HepG2 (cell line): Measurements from ENCODE around the gene NUBPL. TPM values are rescaled to one million over a fixed set of nuclear protein-coding genes. Genes with fewer than 3 reads are reported as not detected.

ENCODE experiments used
- CCDC6 ChIP-seq: sonication (generic); formaldehyde crosslinking; IDR thresholded peaks from 2 replicates; pipeline ENCODE4 v1.8.1; 2022; ENCODE audit warnings: mild to moderate bottlenecking, missing genetic modification reagents, moderate library complexity
- CREBL2 ChIP-seq: sonication (generic); formaldehyde crosslinking; IDR thresholded peaks from 2 replicates; pipeline ENCODE4 v1.8.1; 2023; ENCODE audit warnings: missing genetic modification reagents, mild to moderate bottlenecking, borderline replicate concordance
- ELF4 ChIP-seq: sonication (generic); formaldehyde crosslinking; IDR thresholded peaks from 2 replicates; pipeline ENCODE4 v1.5.0; 2020; ENCODE audit warnings: missing genetic modification reagents, mild to moderate bottlenecking, moderate library complexity, borderline replicate concordance
- GMEB2 ChIP-seq: IDR thresholded peaks from 2 replicates; pipeline ENCODE4 v1.6.1; 2016; ENCODE audit warnings: missing biosample characterization, missing genetic modification reagents, low read depth
- HDAC2 ChIP-seq: sonication (generic); formaldehyde crosslinking; IDR thresholded peaks from 2 replicates; pipeline ENCODE4 v1.4.0; 2020; ENCODE audit warnings: missing genetic modification reagents
- KLF13 ChIP-seq: sonication (generic); formaldehyde crosslinking; IDR thresholded peaks from 2 replicates; pipeline ENCODE4 v1.4.0; 2020; ENCODE audit warnings: mild to moderate bottlenecking, missing genetic modification reagents
- MNT ChIP-seq: fragments of 450-650 bp; IDR thresholded peaks from 2 replicates; pipeline ENCODE4 v1.6.1; 2016
- NCOA1 ChIP-seq: sonication (generic); formaldehyde crosslinking; IDR thresholded peaks from 2 replicates; pipeline ENCODE4 v1.9.0; 2021; ENCODE audit warnings: missing genetic modification reagents
- NR1H2 ChIP-seq: sonication (generic); formaldehyde crosslinking; IDR thresholded peaks from 2 replicates; pipeline ENCODE4 v1.8.1; 2022; ENCODE audit warnings: low read depth, missing genetic modification reagents, borderline replicate concordance
- SKIL ChIP-seq: sonication (generic); formaldehyde crosslinking; IDR thresholded peaks from 2 replicates; pipeline ENCODE4 v1.8.0; 2022; ENCODE audit warnings: missing genetic modification reagents, mild to moderate bottlenecking, moderate library complexity, borderline replicate concordance
- SNRNP70 ChIP-seq: fragments of 200-400 bp; formaldehyde crosslinking; IDR thresholded peaks from 2 replicates; pipeline ENCODE4 v1.6.1; 2017; ENCODE audit warnings: mild to moderate bottlenecking, low read depth, low read length, moderate library complexity
- TOE1 ChIP-seq: sonication (generic); formaldehyde crosslinking; IDR thresholded peaks from 2 replicates; pipeline ENCODE4 v1.4.0; 2020; ENCODE audit warnings: mild to moderate bottlenecking, missing genetic modification reagents
- ZBTB14 ChIP-seq: sonication (generic); formaldehyde crosslinking; IDR thresholded peaks from 2 replicates; pipeline ENCODE4 v1.4.0; 2020; ENCODE audit warnings: missing genetic modification reagents
- ZNF33A ChIP-seq: sonication (generic); formaldehyde crosslinking; IDR thresholded peaks from 2 replicates; pipeline ENCODE4 v1.5.1; 2020; ENCODE audit warnings: missing genetic modification reagents, mild to moderate bottlenecking, moderate library complexity, borderline replicate concordance
- ZNF362 ChIP-seq: sonication (generic); formaldehyde crosslinking; IDR thresholded peaks from 2 replicates; pipeline ENCODE4 v1.4.0; 2020; ENCODE audit warnings: missing genetic modification reagents, mild to moderate bottlenecking, borderline replicate concordance
- ZNF570 ChIP-seq: sonication (generic); formaldehyde crosslinking; IDR thresholded peaks from 2 replicates; pipeline ENCODE4 v1.4.0; 2020; ENCODE audit warnings: mild to moderate bottlenecking, missing genetic modification reagents, borderline replicate concordance
- ZNF607 ChIP-seq: sonication (generic); formaldehyde crosslinking; IDR thresholded peaks from 2 replicates; pipeline ENCODE4 v1.5.1; 2020; ENCODE audit warnings: missing genetic modification reagents, mild to moderate bottlenecking, borderline replicate concordance
- ZNF614 ChIP-seq: IDR thresholded peaks from 2 replicates; pipeline ENCODE4 v1.6.1; 2018; ENCODE audit warnings: missing biosample characterization, missing genetic modification reagents, inconsistent platforms, borderline replicate concordance
- ZNF782 ChIP-seq: sonication (generic); formaldehyde crosslinking; IDR thresholded peaks from 2 replicates; pipeline ENCODE4 v1.4.0; 2020; ENCODE audit warnings: missing genetic modification reagents, mild to moderate bottlenecking, borderline replicate concordance
- ZNF850 ChIP-seq: sonication (generic); formaldehyde crosslinking; conservative IDR thresholded peaks from 2 replicates; pipeline ENCODE4 v1.9.0; 2021; ENCODE audit warnings: mild to moderate bottlenecking, missing genetic modification reagents
- polyA plus RNA-seq, 8 experiments: library from polyadenylated mRNA; depleted of rRNA in 3 of 8; stranded (reverse) in 7 of 8; unstranded in 1 of 8; fragments of >200 nt; fragmentation: Illumina TruSeq in 4 of 8; extraction: Trizol in 4 of 8; gene quantifications; 2 replicates each; pipeline versions ENCODE4 v1.2.1 to v1.2.3, GENCODE V29; 2011 to 2016; ENCODE audit warnings: low read depth in 4 of 8, missing spikeins in 1 of 8, mixed read lengths in 1 of 8; ENCODE audit not compliant: insufficient read depth in 1 of 8
- total RNA-seq, 5 experiments: library from RNA; depleted of rRNA; stranded (reverse); fragments of >200 nt; fragmentation: Illumina TruSeq; extraction: Trizol; gene quantifications; 2 replicates each; pipeline ENCODE4 v1.2.3, GENCODE V29; 2016; ENCODE audit warnings: low read depth in 1 of 5

Gene NUBPL
- total and polyA plus RNA-seq, 2 of the 13 experiments (the other 11 are each of a cell fraction or from before 2014, with no cell fraction given), result 21.3 to 44.1 TPM

GRCh38 chr14:31561155-31561846 is at the start of gene NUBPL (continued):
- no peak for TF ChIP-seq SKIL
- TF ChIP-seq MNT, result peak; percentile 31; the same call in 1 of the 2 replicates
- peak; percentile 95; the same call in 1 of the 2 replicates for TF ChIP-seq CREBL2
- TF ChIP-seq HDAC2, result peak; percentile 99
- TF ChIP-seq ZNF614, result peak; percentile 97
- 0 out of 2 replicates have a peak, but pooled peaks have one; percentile 46 for TF ChIP-seq ZNF362 (CRISPR knock-in tag)
- TF ChIP-seq KLF13 (CRISPR knock-in tag), result no peak; the same call in 1 of the 2 replicates
- peak; percentile 85 for TF ChIP-seq ZNF782 (CRISPR knock-in tag)
- TF ChIP-seq TOE1 (CRISPR knock-in tag), result no peak; the same call in 1 of the 2 replicates
- peak; percentile 36; the same call in 1 of the 2 replicates for TF ChIP-seq ELF4
- TF ChIP-seq CCDC6 (CRISPR knock-in tag), result no peak
- no peak for TF ChIP-seq SNRNP70
- peak; percentile 60; the same call in 1 of the 2 replicates for TF ChIP-seq GMEB2
- 0 out of 2 replicates have a peak, but pooled peaks have one; percentile 13 for TF ChIP-seq ZNF33A (CRISPR knock-in tag)
- TF ChIP-seq NCOA1 (CRISPR knock-in tag), result 0 out of 2 replicates have a peak, but pooled peaks have one; percentile 9
- TF ChIP-seq ZBTB14 (CRISPR knock-in tag), result no peak
- TF ChIP-seq ZNF850, result no peak
- peak; percentile 25; the same call in 1 of the 2 replicates for TF ChIP-seq NR1H2 (CRISPR knock-in tag)
- no peak for TF ChIP-seq ZNF570 (CRISPR knock-in tag)
- peak; percentile 98 for TF ChIP-seq ZNF607
